Endodermal cell (in vitro differentiated cells): Measurements from ENCODE around the gene BRD4. TPM values are rescaled to one million over a fixed set of nuclear protein-coding genes. Genes with fewer than 3 reads are reported as not detected.

Experiments used
- DNase-seq: peaks from one replicate; pipeline ENCODE4 v3.0.0-alpha.2; 2017
- H3K27ac ChIP-seq: 2 replicates; pipeline ENCODE4 v1.5.1; 2013; ENCODE audit warnings: mild to moderate bottlenecking, low read depth, low read length, moderate library complexity
- H3K27me3 ChIP-seq: 2 replicates; pipeline ENCODE4 v1.6.1; 2013; ENCODE audit warnings: mild to moderate bottlenecking, low read length, moderate library complexity; ENCODE audit not compliant: insufficient read depth, control insufficient read depth, poor library complexity, severe bottlenecking
- H3K36me3 ChIP-seq: 2 replicates; pipeline ENCODE4 v1.7.0; 2013; ENCODE audit warnings: mild to moderate bottlenecking, low read length, moderate library complexity; ENCODE audit not compliant: control insufficient read depth, insufficient read depth
- H3K4me1 ChIP-seq: one replicate; pipeline ENCODE4 v1.7.0; 2013; ENCODE audit warnings: low read length; ENCODE audit not compliant: control insufficient read depth, insufficient read depth
- H3K4me3 ChIP-seq: 2 replicates; pipeline ENCODE4 v1.5.1; 2013; ENCODE audit warnings: mild to moderate bottlenecking, low read length, moderate library complexity
- H3K9ac ChIP-seq: 2 replicates; pipeline ENCODE4 v1.6.1; 2013; ENCODE audit warnings: mild to moderate bottlenecking, low read length, moderate library complexity; ENCODE audit not compliant: poor library complexity, severe bottlenecking; ENCODE audit errors: extremely low read depth
- H3K9me3 ChIP-seq: 2 replicates; pipeline ENCODE4 v1.6.1; 2013; ENCODE audit warnings: mild to moderate bottlenecking, low read length, moderate library complexity; ENCODE audit not compliant: control insufficient read depth
- H3K27ac Mint-ChIP-seq: 2 replicates; pipeline ENCODE4 v1.8.0; 2020; ENCODE audit warnings: mixed read lengths
- H3K27me3 Mint-ChIP-seq: 2 replicates; pipeline ENCODE4 v1.8.0; 2021; ENCODE audit warnings: mild to moderate bottlenecking, mixed read lengths; ENCODE audit not compliant: insufficient read depth
- H3K36me3 Mint-ChIP-seq: 2 replicates; pipeline ENCODE4 v1.8.0; 2020; ENCODE audit warnings: low read depth, mixed read lengths
- H3K4me1 Mint-ChIP-seq: 2 replicates; pipeline ENCODE4 v1.8.0; 2020; ENCODE audit warnings: mixed read lengths
- H3K4me3 Mint-ChIP-seq: 2 replicates; pipeline ENCODE4 v1.8.0; 2020; ENCODE audit warnings: mild to moderate bottlenecking, moderate library complexity, mixed read lengths
- H3K9me3 Mint-ChIP-seq: 2 replicates; pipeline ENCODE4 v1.8.0; 2020; ENCODE audit warnings: mild to moderate bottlenecking, mixed read lengths
- WGBS, 2 experiments: methylation state at CpG; one replicate each; pipeline versions ENCODE4 v1.1.5 to v1.1.7; 2013; ENCODE audit warnings: missing lambda C conversion rate in 2 of 2, mixed read lengths in 1 of 2; ENCODE audit not compliant: insufficient coverage in 1 of 2, insufficient read length in 1 of 2; 5-methylcytosine and 5-hydroxymethylcytosine counted together
- total RNA-seq, 2 donors: library from RNA; stranded (reverse); fragmentation: NEBNext Ultra II Directional in 1 of 2; extraction: Animal tissue kit (Norgen Biotek cat#: 25700) in 1 of 2; gene quantifications; 2 replicates in 1 of 2; 3 replicates in 1 of 2; pipeline ENCODE4 v1.2.1, GENCODE V29; 2021
- TF ChIP-seq, protein P1 (sequence below): fragments of 200-600 bp; sonication (generic); conservative IDR thresholded peaks from 2 replicates; pipeline ENCODE4 v1.5.0; 2021; ENCODE audit warnings: antibody characterized with exemption, mild to moderate bottlenecking

Gene BRD4
- total RNA-seq, 2 donors from 2014 or later = 149 to 156 TPM

DNA sequence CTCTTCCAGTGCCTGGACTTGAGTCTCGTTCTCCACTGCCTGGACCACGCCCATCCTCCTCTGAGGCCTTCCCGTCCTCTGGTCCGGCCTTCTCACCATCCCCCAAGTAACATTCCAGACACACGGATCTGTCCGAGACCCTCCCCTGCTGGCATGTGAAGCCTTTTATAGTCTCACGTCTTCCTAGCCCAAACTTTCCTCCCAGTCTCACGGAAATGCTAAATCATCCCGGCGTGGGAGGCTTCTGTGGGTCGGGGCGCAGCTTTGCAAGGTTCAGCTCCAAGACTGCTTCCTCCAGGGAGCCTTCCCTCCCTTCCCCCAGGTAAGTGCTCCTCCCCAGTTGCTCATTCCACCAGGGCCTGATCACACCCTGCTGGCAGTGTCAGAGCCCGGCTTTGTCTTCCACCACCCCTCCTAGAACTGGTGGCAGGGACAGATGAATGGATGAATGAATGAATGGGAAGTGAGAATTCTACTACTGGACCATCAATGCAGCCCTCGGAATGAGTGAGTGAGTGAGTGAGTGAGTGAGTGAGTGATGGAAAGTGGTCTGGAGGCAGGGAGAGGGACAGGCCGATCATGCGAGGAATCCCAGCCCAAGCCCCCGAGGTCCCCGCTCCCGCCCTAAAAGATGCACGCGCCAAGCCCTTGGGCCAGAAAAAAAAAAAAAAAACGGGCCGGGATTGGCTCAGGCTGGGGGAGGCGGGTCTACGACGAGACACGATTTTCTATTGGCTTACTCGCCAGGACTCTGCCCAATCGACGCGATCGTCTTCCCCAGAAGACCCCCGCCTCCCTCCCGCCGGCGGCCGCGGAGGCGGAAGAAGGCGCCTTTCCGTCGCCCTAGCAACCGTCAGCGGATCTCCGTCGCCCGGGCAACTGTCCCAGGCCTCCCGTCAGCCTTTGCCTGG, 109.3 kb downstream of the BRD4 start:
- Mint-ChIP-seq H3K4me1 (peaks cover 16% of the 10 kb centered on the region), H3K9me3 (no peaks in the 10 kb centered on the region), H3K36me3 (peaks cover 13% of the 10 kb centered on the region), H3K4me3 (peak overlapping the region; percentile 69), H3K27ac (peak overlapping the region; percentile 91), H3K27me3 (peaks cover 1% of the 10 kb centered on the region)
- Histone ChIP-seq H3K36me3 (no peaks in the 10 kb centered on the region), H3K27ac (peak overlapping the region; percentile 99), H3K4me1 (no peaks in the 10 kb centered on the region), H3K4me3 (peak overlapping the region; percentile 79), H3K9ac (peak overlapping the region; percentile 56), H3K9me3 (no peaks in the 10 kb centered on the region), H3K27me3 (no peaks in the 10 kb centered on the region)
- peak; percentile 98 for DNase-seq
- 2% methylated on average over 44 to 48 of the region's 48 CpGs for WGBS, 2 experiments
- TF ChIP-seq, protein P1, sequence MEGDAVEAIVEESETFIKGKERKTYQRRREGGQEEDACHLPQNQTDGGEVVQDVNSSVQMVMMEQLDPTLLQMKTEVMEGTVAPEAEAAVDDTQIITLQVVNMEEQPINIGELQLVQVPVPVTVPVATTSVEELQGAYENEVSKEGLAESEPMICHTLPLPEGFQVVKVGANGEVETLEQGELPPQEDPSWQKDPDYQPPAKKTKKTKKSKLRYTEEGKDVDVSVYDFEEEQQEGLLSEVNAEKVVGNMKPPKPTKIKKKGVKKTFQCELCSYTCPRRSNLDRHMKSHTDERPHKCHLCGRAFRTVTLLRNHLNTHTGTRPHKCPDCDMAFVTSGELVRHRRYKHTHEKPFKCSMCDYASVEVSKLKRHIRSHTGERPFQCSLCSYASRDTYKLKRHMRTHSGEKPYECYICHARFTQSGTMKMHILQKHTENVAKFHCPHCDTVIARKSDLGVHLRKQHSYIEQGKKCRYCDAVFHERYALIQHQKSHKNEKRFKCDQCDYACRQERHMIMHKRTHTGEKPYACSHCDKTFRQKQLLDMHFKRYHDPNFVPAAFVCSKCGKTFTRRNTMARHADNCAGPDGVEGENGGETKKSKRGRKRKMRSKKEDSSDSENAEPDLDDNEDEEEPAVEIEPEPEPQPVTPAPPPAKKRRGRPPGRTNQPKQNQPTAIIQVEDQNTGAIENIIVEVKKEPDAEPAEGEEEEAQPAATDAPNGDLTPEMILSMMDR = no peak

DNA sequence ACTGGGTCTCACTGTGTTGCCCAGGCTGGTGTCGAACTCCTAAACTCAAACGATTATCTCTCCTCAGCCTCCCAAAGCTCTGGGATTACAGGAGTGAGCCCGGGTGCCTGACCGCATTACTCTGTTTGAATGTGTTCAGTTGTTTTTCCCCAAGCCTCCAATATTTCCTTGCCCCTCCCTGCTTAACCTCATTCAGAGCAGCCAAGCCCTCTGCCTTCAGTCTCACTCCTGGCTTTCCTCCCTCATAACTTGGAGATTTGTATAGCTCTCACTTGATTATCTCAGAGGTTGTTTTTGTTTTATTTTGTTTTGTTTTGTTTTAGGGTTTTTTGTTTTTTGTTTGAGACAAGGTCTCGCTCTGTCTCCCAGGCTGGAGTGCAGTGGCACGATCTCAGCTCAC, 111.5 kb downstream of the BRD4 start:
- H3K4me3 Mint-ChIP-seq = no peak overlapping the region

DNA sequence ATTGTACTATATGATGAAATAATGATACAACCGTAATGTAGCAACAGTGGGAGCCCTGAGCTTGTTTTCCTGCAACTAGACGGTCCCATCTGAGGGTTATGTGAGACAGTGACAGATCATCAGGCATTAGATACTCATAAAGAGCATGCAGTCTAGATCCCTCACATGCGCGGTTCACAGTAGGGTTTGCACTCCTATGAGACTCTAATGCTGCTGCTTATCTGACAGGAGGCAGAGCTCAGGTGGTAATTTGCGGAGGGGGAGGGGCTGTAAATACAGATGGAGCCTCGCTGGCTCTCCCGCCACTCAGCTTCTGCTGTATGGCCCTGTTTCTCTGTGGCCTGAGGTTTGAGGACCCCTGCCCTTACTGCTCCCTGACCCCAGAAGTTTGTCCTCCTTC, 113.8 kb downstream of the BRD4 start:
- peaks cover 15% of the 10 kb centered on the region for H3K4me1 Mint-ChIP-seq
- H3K27me3 ChIP-seq = no peaks in the 10 kb centered on the region
- no peaks in the 10 kb centered on the region for H3K4me1 ChIP-seq
- DNase-seq = no peak
- H3K36me3 Mint-ChIP-seq = no peaks in the 10 kb centered on the region
- 90 to 100% methylated on average over 2 to 7 of the region's 7 CpGs for WGBS, 2 experiments
- H3K27ac Mint-ChIP-seq = no peak overlapping the region
- no peaks in the 10 kb centered on the region for H3K9me3 ChIP-seq
- H3K36me3 ChIP-seq = no peaks in the 10 kb centered on the region
- TF ChIP-seq, protein P1 = no peak
- H3K4me3 ChIP-seq = no peak overlapping the region
- no peak overlapping the region for H3K9ac ChIP-seq
- peaks cover 3% of the 10 kb centered on the region for H3K27me3 Mint-ChIP-seq
- H3K27ac ChIP-seq = no peak overlapping the region
- no peaks in the 10 kb centered on the region for H3K9me3 Mint-ChIP-seq
- no peak overlapping the region for H3K4me3 Mint-ChIP-seq

More for the DNA sequence above, 111.5 kb downstream of the BRD4 start:
- Mint-ChIP-seq H3K27me3 (peaks cover 1% of the 10 kb centered on the region), H3K27ac (no peak overlapping the region), H3K36me3 (peaks cover 1% of the 10 kb centered on the region), H3K4me1 (peaks cover 17% of the 10 kb centered on the region), H3K9me3 (no peaks in the 10 kb centered on the region)
- H3K27me3 ChIP-seq = no peaks in the 10 kb centered on the region
- no peak overlapping the region for H3K4me3 ChIP-seq
- H3K36me3 ChIP-seq = no peaks in the 10 kb centered on the region
- H3K9me3 ChIP-seq = no peaks in the 10 kb centered on the region
- DNase-seq = no peak
- no peak overlapping the region for H3K9ac ChIP-seq
- no peaks in the 10 kb centered on the region for H3K4me1 ChIP-seq
- 94 to 96% methylated on average over 4 to 6 of the region's 6 CpGs for WGBS, 2 experiments
- TF ChIP-seq, protein P1 = no peak
- no peak overlapping the region for H3K27ac ChIP-seq
